Bronchial epithelial cell (primary cell): ENCODE data around the gene MYO3A. TPM values are rescaled to one million over a fixed set of nuclear protein-coding genes. Genes with fewer than 3 reads are reported as not detected.

Experiments used
- DNase-seq: peaks from one replicate; pipeline ENCODE4 v3.0.0-alpha.2; 2010; ENCODE audit warnings: low read depth
- FAIRE-seq: peaks from 2 replicates; lab custom pipeline; 2011; peaks lifted over from hg19 to GRCh38; lab: Jason Lieb, UNC
- H3K27me3 ChIP-seq: 2 replicates; pipeline ENCODE4 v1.5.1; 2011; ENCODE audit warnings: low read length; ENCODE audit not compliant: control insufficient read depth, insufficient read depth
- H3K36me3 ChIP-seq: 2 replicates; pipeline ENCODE4 v1.5.1; 2011; ENCODE audit warnings: low read length; ENCODE audit not compliant: control insufficient read depth, insufficient read depth
- H3K4me3 ChIP-seq: 2 replicates; pipeline ENCODE4 v1.5.1; 2011; ENCODE audit warnings: mild to moderate bottlenecking, low read depth, low read length, control low read depth
- CTCF ChIP-seq: IDR thresholded peaks from 2 replicates; pipeline ENCODE4 v1.5.1; 2011; ENCODE audit warnings: mild to moderate bottlenecking, moderate library complexity, low read length, control low read depth, inconsistent platforms; ENCODE audit not compliant: insufficient read depth, severe bottlenecking
- total RNA-seq: library from RNA; depleted of rRNA; stranded (reverse); fragments of >200 nt; gene quantifications from 2 replicates; pipeline ENCODE4 v1.2.1, GENCODE V29; 2014

MYO3A gene
- total RNA-seq, 1 donor from 2014 or later: not detected

GRCh38 chr10:26214551-26215395 lies 280.7 kb downstream of the MYO3A start:
- H3K27me3 ChIP-seq: peaks cover 38% of the 10 kb centered on the region
- no peaks in the 10 kb centered on the region for H3K36me3 ChIP-seq
- TF ChIP-seq CTCF: no peak
- DNase-seq (no peak), FAIRE-seq (no peak)
- no peak overlapping the region for H3K4me3 ChIP-seq

GRCh38 chr10:26215396-26215934 lies 281.4 kb downstream of the MYO3A start:
- no peaks in the 10 kb centered on the region for H3K36me3 ChIP-seq
- H3K27me3 ChIP-seq: peaks cover 38% of the 10 kb centered on the region
- no peak overlapping the region for H3K4me3 ChIP-seq
- TF ChIP-seq CTCF: no peak
- FAIRE-seq (no peak), DNase-seq (no peak)

GRCh38 chr10:26215935-26216584 lies 282.0 kb downstream of the MYO3A start:
- no peak for TF ChIP-seq CTCF
- no peak for DNase-seq
- Histone ChIP-seq H3K36me3 (no peaks in the 10 kb centered on the region), H3K27me3 (peaks cover 38% of the 10 kb centered on the region), H3K4me3 (no peak overlapping the region)
- FAIRE-seq: no peak

- TF ChIP-seq CTCF: no peak
- DNase-seq (no peak), FAIRE-seq (no peak)
- Histone ChIP-seq H3K36me3 (no peaks in the 10 kb centered on the region), H3K4me3 (no peak within 1 kb of the TSS), H3K27me3 (peaks cover 36% of the 10 kb centered on the region)
Measured at GRCh38 chr10:26216585-26217395, 282.8 kb downstream of the MYO3A start, which contains the start of gene GAD2. Gene GAD2 (plus strand): TSS chr10:26216774. CDS start chr10:26216810, 36 bp downstream.

GRCh38 chr10:26217396-26218086 lies 283.5 kb downstream of the MYO3A start:
- DNase-seq (no peak), FAIRE-seq (no peak)
- H3K27me3 ChIP-seq: peaks cover 36% of the 10 kb centered on the region
- no peak overlapping the region for H3K4me3 ChIP-seq
- H3K36me3 ChIP-seq: no peaks in the 10 kb centered on the region
- no peak for TF ChIP-seq CTCF
